Cerebellar cortex (tissue), 1 donor: ENCODE measurements around the gene TCF12.
A peak's percentile ranks its signal among the peaks of the same experiment; 100 is the strongest.

Experiments
- DNase-seq: peaks from one replicate; pipeline ENCODE4 v3.0.0-alpha.2; 2015; ENCODE audit warnings: low spot score

TCF12 gene

DNA sequence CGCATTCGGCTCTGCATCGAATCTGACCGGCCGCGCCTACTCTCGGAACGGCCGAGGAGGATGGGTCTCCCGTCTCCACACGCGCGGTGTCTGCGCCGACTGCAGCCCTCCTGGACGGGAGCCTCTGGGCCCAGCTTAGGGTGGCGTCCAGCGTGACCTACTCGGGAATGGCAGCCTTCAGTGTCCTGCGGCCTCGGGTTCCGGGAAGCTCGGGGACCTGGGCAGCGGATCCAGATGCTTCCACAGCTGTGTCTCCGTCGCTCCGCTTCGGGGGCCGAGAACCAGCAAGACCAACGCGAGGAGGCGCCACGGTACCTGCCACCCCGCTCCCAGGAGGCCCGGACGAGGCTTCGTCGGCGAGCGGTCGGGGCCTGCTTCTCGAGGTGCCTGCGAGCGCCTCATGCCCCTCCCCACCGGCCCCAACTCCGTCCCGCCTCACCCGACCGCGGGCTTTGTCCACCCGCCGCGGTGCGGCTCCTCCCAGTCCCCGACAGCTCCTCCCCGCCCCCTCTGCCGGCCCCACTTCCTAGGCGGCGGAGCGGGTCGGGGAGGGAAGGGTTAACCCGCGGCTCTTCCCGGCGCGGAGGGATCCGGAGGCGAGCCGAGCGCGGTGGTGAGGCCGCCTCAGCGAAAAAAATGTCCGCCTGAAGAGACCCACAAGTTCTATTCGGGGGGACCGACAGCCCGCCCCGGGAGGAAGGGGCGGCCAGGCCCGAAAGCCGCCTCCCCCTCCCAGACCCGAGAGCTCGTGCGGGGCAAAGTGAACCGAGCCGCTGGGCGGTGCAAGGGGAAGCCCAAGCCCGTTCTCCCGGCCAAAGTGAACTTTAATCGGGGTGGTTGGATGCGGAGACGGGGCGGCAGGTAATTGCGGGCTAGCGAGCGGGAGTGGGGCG is at the start of gene TCF12:
TCF12 (plus strand) TSS at position 599 of the 893 bp plus-strand sequence. CDS start 1,270 bp downstream, outside the sequence.
- peak; percentile 86 for DNase-seq

DNA sequence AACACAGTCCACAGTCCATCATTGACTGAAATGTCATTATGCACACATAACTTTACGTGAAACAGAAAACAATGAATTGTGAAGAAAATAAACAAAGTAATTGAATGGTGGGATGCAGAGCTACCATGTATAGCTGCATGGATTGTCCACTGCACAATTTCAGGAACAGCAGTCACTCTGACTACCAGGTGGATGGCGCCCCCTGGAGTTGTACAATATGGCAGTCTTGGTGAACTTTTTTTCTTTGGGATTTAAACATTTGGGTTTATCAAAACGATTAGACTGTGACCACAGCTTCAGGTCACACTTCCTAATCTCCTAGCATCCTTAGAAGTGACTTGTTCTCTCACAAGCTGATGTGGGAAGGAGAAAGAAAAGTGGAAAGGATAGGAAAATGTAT is 48.9 kb upstream of the TCF12 start:
- DNase-seq, result peak; percentile 26

DNA sequence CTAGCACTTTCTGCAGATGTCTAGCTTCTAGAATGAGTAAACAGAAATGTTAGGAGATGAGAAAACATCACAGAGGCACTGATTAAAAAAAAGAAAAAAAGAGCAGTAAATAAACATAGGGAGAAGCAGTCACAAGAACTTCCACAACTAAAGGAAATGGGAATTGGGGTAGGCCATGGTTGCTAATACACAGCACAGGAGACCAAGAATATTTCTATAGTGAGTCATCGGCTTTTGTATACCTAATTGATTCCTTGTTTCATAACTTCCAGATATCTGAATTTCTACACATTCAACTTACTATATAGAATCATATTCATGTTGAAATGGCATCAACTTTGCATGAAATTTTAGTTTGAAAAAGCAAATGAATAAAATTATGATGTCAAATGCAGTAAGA is 47.3 kb upstream of the TCF12 start:
- DNase-seq, result no peak

DNA sequence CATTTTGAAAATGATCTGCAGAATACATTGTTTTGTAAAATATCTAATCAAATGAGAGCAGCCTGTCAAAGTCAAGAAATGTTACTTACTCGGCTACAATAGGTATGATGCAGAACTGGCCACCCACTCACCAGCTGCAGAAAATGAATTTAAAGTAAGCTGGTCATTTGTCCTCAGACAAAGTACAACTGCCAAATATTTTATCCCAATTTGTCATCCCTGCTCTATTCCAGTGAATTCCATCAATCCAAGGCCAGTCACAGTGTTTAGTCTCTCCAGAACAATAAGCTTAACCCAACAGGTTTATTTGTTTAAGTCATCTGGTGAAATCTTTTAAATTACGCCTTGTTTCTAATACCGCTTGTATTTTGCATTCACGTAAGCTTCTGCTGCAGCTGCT is 46.6 kb upstream of the TCF12 start:
- peak; percentile 32 for DNase-seq

DNA sequence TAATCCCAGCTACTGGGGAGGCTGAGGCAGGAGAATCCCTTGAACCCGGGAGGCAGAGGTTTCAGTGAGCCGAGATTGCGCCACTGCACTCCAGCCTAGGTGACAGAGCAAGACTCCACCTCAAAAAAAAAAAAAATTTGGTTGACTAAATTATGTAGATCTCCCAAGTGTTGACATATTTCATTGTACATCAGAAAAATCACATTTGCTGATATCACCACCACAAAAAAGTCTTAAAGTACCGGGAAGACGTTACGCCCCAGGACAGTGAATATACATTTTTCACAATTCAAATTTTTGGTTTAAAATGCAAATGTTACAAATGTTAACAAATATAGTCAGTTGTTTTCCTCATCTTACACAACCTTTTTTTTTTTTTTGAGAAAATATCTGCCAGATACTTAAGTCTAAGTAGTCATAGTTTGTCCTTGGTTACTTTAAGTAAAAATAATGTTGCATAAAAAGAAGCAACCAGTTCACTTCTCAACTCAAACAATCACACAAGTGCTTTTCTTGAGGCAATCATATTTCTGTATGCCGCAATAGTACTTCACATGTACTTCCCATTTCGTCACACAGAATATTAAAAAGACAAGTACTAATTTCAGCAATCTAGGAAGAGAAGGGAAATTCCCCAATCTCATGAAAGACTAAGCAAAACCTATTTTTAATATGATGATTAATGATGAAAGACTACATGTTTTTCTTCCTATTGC is 41.0 kb upstream of the TCF12 start:
- no peak for DNase-seq

DNA sequence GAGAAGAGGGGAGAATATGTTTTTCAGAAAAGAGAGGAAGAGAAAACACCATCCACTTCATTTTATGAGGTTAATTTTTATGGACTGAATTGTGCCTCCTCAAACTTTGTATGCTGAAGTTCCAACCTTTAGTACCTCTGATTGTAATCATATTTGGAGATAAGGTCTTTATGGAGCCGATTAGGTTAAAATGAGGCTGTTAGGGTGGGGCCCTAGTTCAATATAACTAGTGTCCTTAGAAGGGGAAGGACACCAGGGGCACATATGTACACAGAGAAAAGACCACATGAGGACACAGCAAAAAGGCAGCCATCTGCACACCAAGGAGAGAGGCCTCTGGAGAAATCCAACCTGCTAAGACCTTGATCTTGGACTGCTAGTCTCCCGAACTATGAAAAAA is 38.9 kb upstream of the TCF12 start:
- no peak for DNase-seq

DNA sequence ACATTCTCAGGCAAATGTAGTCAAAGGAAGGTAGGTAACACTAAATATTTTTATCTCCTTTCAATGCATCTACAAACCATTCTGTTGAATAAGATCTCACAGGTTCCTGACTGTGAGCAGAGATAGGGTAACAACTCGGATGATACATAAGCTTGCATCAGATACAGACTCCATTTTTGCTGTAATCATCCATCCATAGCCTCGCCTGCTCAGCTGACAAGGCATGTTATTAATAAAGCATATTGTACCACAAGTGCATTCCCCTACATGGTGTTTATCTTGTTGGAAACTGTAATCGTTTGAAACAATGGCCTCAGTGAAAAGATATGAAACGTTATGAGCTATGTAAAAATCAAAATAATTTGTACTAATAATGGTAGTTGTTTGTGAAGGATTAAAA is 35.4 kb upstream of the TCF12 start:
- DNase-seq, result no peak

DNA sequence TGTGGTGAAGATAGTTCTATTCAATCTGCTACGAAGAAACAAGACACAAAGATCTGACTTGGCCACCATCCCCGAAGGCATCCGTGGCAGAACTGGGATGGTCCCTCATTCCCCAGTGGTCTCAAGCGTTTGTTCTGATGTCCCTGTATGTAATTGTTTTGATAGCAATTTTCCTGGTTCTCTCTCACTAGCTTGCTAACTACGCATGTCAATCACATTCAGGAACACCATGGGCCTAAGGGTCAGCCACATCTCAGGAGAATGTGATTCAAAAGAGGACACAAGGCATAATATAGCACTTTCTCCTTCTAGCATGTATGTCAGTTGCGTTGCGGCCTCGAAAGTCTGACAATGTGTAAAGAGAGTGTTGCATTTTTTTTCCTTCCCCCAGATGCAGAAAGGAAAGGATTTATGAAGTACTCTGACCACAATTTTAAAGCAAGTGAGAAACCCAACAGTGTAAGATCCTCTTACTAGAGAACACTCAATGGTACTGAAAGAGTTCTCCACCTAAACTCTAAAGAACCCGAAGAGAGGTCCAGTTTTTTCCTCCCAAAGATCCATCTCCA is 32.0 kb upstream of the TCF12 start:
- no peak for DNase-seq

DNA sequence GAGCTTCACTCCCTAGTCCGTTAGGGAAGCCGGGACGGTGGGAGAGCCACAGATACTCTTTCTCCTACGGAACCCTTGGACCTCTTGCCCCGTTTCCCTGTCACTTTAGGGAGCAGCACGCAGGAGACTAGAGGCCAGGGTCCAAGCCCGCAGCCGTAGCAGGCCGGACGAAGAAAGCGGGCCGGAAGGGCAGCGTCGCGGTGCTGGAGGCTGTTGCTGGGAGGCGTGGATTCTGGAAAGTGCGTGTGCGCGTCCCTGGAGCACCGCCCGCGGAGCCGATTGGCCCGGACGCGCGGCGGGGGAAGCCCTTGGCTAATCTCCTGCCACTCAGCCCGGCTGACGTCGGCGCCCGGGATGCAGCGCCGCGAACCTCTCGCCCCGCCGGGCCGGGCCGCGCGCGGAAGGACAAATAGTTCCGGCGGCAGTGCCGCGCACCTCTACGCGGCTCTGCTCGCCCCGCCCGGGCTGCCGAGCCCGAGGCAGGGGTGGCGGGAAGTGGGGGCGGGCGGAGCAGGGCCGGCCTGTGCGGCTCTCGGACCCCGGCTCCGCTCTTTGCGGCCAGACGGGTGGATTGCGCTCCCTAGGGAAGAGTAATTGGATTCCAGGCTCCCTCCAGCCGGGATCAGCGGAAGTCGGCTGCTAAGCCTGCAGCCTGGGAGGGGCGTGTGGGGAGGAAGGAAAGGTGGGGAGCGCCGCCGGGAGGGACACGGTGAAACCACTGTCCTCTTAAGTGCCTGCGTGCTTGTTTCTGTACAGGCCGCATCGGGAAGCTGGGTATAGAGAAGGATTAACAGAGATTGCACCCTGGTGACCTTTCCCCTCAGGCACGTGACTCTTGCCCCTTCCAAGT is 31.3 kb upstream of the TCF12 start:
- DNase-seq, result peak; percentile 94

DNA sequence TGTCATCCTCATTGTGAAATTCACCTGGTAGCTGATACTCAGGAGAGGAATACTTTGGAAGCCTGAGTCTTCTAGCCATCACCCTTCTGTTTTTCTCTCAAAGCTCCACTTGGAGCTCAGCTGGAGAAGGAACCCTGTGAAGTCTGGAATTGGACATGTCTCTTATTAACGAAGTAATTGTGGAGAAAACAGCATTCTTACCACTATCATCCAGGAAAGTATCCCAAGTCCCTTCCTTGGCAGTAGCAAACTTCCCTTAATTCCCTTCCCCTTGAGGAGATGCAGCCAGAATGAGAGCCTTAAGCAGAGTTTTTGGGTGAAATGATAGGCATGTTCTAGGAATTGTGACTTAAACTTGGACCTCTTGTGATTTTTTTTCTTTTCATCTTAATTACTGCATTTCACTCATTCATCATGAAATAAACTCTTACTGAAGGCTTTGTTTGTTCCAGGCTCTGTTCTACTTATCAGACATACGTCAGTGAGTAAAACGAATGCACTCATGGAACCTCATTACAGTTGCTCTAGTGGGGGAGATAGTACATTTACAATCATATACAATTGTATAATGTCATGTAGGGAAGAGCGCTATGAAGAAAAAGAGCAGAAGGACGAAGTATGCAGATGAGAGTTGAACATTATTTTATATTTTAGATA is 30.5 kb upstream of the TCF12 start:
- DNase-seq, result no peak

DNA sequence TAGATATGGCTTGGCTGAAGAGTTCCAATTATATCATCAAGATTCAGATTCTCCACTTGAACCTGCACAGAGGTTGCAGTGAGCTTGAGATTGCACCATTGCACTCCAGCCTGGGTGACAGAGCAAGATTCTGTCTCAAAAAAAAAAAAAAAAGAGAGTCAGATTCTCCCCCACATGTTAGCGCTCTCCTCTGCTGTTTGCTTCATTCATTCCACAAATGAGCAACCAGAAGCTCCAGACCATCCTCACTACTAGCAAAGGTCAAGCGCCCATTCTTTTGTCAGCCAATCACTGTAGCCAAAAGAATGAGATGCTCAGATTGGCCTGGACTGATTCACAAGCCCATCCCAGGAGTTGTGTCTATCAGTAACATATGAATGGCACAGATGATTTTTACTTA is 28.4 kb upstream of the TCF12 start:
- no peak for DNase-seq

DNA sequence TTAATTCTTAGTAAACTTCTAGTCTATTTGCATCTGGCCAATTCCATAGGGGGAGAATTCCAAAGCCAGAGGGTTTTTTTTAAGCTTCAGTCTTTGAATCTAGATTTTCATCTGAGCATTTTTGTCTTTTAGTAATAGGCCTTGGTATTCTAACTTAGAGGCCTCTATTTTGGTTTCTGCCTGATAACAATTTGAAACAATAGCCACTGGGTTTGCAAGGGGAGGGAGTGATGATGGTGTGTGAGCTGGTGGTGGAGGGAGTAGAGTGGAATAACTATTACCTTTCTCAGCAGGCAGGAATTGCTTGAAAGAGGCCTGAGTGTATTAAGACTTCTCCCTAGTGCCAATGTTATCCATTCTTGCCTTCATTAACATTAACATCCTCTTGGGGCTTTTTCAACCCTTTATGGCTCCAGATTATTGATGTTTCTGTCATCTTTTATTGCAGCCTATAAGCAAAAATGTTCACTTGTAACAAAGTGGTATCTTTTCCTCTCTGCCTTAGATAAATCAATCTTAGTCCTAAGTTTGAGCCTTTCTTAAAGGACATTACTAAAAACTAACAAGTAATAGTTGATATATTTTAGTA is 26.5 kb upstream of the TCF12 start:
- no peak for DNase-seq

DNA sequence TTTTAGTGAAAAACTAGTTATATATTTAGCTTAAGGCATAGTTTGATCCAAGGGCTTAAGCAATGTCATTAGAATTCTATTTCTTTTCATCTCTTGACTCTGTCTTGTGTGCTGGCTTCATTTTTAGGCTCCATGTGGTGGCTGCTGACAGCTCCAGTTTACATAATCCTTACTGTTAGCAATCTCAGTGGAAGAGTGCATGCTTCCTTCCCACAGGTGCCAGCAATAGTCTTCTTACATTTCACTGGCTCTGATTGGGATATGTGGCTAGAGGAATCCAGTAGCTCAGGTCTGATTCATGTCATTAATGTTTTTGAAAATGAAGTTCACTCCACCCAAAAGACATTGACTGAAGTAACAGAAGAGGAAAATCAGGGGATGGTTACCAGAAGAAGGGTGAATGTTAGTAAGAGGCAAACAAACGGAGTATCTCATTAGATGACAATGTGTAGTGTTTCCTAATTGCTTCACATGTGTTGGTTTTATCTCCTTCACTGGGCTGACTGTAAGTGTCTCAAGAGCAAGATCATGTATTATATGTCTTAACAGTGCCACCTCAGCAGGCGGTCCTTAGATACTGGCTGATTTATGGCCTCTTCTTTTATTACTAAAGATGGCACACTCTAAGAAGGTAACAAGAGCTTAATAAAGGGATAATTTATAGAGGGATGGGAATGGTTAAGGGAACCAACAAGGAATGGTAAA is 25.6 kb upstream of the TCF12 start:
- DNase-seq, result no peak

DNA sequence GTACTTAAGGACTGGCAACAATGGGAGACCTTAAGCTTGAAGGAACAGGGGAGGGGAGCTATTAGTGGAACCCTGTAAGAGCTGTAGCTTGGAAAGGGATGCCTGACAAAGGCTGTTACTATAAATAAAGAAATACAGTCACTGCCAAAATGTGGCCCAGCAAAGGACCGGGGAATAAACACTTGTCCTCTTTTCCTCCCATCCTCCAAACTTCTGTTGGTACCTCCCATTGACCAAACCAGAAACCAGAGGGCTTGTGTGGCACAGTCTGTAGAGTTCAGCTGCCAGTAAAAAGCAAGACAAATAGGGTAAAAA is 25.1 kb upstream of the TCF12 start:
- DNase-seq, result no peak

DNA sequence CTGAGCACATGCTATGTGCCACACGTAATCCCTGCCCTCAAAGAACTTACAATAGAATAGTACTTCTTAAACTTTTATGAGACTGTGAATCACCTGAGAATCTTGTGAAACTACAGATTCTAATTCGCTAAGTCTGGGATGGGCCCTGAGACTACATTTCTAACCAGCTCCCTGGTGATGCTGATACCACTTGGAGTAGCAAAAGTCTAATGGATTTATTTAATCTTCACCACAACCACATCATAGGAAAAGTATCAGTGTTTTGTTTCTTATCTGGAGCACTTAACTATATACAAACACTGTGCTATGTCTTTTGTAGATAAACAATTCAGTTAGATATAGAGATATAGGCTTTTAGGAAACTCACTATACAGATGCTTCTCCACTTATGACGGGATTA is 23.8 kb upstream of the TCF12 start:
- no peak for DNase-seq

DNA sequence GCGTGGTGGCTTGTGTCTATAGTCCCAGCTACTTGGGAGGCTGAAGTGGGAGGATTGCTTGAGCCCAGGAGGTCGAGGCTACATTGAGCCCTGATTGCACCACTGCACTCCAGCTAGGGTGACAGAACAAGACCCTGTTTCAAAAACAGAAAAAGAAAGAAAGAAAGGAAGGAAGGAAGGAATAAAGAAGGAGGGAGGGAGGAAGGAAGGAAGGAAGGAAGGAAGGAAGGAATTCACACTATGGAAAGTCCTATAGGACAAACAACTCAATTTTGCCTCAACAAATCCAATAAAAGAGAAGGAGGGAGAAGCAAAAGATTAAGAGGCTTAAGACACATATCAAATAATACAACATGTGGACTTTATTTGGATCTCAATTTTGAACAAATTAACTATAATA is 16.5 kb upstream of the TCF12 start:
- DNase-seq, result no peak

DNA sequence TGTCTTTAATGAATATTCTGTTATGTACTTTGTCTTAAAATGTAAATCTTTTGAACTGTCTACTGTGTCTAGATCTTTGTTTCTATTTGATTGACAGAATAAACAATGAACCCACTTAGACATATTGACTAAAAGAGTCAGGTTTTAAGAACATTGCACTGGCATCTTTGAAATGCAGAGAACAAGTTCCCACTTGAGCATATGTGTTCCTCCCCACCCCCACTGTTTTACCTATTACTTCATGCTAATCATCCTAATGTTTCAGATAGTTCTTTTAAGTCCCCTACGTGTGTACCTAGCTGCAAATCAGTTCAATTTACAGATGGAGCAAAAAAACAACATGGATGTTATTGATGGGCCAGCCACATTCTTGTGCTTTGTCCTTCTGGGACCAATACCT is 11.7 kb upstream of the TCF12 start:
- no peak for DNase-seq

DNA sequence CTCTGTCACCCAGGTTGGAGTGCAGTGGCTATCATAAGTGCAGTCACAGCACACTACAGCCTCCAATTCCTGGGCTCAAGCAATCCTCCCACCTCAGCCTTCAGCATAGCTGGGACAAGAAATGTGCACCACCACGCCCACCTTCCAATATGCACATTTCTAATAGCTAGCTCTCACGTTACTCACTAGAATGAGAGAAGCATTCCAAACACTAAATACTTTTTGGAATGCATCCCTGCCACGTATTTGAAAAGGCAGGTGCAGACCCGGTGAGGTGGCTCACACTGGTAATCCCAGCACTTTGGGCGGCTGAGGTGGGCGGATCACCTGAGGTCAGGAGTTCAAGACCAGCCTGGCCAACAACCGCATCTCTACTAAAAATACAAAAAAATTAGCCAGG is 7.6 kb upstream of the TCF12 start:
- no peak for DNase-seq

DNA sequence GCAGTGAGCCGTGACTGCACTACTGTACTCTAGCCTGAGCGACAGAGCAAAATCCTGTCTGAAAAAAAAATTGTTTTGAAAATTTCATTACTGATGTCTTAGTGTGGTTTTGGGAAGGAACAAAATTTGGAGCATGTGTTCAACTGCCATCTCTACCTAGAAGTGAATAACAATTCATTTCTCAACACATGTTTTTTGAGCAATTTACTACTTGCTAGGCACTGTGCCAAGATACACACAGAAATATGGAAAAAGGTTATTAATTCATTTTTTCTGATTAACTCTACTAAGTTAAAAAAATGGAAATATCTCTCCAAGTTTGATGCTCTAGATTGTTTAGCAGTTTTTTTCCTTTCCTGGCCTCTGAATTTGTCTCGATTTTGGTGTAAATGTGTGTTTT is 5.2 kb upstream of the TCF12 start:
- no peak for DNase-seq

DNA sequence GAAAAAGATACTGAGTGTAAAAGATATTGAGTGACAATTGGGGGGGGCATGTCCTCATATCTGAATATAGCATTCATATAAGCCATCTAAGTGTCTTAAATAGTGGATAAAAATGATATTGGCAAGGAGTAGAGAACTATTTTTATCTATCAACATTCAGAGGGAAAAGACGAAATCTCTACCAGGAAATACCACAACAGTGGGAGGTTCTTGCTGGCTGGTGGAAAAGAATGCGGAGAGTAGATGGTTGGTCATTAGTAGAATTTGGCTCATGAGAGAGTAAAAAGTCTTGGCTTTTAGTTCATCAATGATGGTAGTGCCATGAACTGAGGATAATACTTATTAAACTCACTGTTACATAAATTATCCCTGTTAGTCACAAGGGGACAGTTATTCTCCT is 4.8 kb upstream of the TCF12 start:
- DNase-seq, result no peak

DNA sequence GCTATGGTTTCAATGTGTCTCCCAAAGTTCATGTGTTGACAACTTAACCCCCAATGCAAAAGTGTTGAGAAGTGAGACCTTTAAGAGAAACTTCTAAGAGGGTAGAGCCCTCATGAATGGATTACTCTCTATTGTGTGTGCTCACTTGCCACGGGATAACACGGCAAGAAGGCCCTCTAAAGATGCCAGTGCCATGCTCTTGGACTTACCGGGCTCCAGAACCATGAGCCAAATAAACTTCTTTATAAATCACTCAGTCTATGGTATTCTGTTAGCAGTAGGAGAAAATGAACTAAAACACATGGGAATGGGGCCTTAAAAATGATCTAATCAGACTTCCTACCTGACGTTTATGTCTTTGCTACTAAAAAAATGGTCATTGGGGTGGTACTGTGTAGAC is 2.6 kb upstream of the TCF12 start:
- no peak for DNase-seq
